ENCODE measurements around the gene SCD. TPM values are rescaled to one million over a fixed set of nuclear protein-coding genes. Genes with fewer than 3 reads are reported as not detected.

SCD gene
- total and polyA plus RNA-seq, 2 donors (not counting 1 experiment from before 2014, with no cell fraction given), result 0.89 to 5.1 TPM

DNA sequence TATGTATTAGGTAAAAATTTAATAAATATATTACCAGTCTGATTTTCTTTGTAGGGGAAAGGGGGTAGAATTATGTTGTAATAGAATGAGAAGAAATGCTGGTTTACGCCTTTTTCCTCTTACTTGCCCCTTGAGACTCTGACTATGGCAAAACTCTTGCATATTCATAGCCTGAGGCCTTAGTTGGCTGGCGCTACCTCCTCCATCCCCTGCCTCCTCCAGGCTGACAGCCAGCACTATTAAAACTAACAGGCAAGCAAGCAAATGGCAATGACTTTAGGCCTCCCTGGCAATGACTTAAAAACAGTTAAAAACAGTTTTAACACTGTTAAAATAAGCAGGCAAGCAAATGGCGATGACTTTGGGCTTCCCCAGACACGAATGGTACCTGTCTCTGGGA is 31.4 kb upstream of the SCD start:
- peaks cover 0 to 37% (median 12%) of the 10 kb centered on the region in 4 experiments for H3K27me3 ChIP-seq (replicated peaks in 1 of 4; ENCODE audit: control extremely low read depth in 1 of 4, control insufficient read depth in 3 of 4, insufficient read depth in 4 of 4, low read length in 3 of 4)
- ChIA-PET POLR2A (no interaction called here), CTCF (no interaction called here)
- H2AFZ ChIP-seq (ENCODE audit: insufficient read depth, low read depth, low read length, poor library complexity, severe bottlenecking), result no peak overlapping the region
- H3K4me1 ChIP-seq (ENCODE audit: control insufficient read depth in 2 of 2, insufficient read depth in 2 of 2, low read length in 2 of 2), result no peaks in the 10 kb centered on the region
- no peaks in the 10 kb centered on the region for H3K9me3 ChIP-seq (ENCODE audit: control extremely low read depth in 1 of 3, control insufficient read depth in 2 of 3, insufficient read depth in 1 of 3, low read length in 2 of 3)
- no peak overlapping the region for H3K27ac Mint-ChIP-seq
- H3K79me2 ChIP-seq (ENCODE audit: control insufficient read depth, insufficient read depth, low read length), result no peaks in the 10 kb centered on the region
- ATAC-seq (ENCODE audit: low read depth), result no peak
- intact Hi-C loops (cut with micrococcal nuclease), result no loop called here
- no peak overlapping the region for H3K4me2 ChIP-seq (replicated peaks; ENCODE audit: low read depth, low read length, poor library complexity, severe bottlenecking)
- DNase-seq, result no peak
- no peak overlapping the region for H3K9ac ChIP-seq (ENCODE audit: low read length)
- no peaks in the 10 kb centered on the region for H4K20me1 ChIP-seq (ENCODE audit: control insufficient read depth, insufficient read depth, low read length, poor library complexity, severe bottlenecking)
- H3K9me3 Mint-ChIP-seq (ENCODE audit: insufficient read depth), result no peaks in the 10 kb centered on the region
- peaks cover 67% of the 10 kb centered on the region for H3K27me3 Mint-ChIP-seq
- WGBS (ENCODE audit: insufficient coverage), result 80% methylated on average over 4 of the region's 4 CpGs
- H3K27ac ChIP-seq (ENCODE audit: low read length in 2 of 2), result no peak overlapping the region
- H3K4me3 ChIP-seq (ENCODE audit: control extremely low read depth in 1 of 5, extremely low read depth in 1 of 5, insufficient read depth in 1 of 5, low read depth in 2 of 5, low read length in 4 of 5), result no peak overlapping the region
- TF ChIP-seq, protein P1, sequence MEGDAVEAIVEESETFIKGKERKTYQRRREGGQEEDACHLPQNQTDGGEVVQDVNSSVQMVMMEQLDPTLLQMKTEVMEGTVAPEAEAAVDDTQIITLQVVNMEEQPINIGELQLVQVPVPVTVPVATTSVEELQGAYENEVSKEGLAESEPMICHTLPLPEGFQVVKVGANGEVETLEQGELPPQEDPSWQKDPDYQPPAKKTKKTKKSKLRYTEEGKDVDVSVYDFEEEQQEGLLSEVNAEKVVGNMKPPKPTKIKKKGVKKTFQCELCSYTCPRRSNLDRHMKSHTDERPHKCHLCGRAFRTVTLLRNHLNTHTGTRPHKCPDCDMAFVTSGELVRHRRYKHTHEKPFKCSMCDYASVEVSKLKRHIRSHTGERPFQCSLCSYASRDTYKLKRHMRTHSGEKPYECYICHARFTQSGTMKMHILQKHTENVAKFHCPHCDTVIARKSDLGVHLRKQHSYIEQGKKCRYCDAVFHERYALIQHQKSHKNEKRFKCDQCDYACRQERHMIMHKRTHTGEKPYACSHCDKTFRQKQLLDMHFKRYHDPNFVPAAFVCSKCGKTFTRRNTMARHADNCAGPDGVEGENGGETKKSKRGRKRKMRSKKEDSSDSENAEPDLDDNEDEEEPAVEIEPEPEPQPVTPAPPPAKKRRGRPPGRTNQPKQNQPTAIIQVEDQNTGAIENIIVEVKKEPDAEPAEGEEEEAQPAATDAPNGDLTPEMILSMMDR (IDR thresholded peaks at IDR 0.05), result no peak
- no peak for TF ChIP-seq EZH2 (IDR thresholded peaks at IDR 0.05; ENCODE audit: borderline replicate concordance, insufficient read depth, low read depth, low read length, poor library complexity, severe bottlenecking)
- no peak overlapping the region for H3K4me3 Mint-ChIP-seq
- H3K36me3 ChIP-seq (replicated peaks in 1 of 2; ENCODE audit: control extremely low read depth in 1 of 2, control insufficient read depth in 1 of 2, extremely low read depth in 1 of 2, insufficient read depth in 2 of 2, low read length in 1 of 2), result no peaks in the 10 kb centered on the region
- no peaks in the 10 kb centered on the region for H3K4me1 Mint-ChIP-seq

DNA sequence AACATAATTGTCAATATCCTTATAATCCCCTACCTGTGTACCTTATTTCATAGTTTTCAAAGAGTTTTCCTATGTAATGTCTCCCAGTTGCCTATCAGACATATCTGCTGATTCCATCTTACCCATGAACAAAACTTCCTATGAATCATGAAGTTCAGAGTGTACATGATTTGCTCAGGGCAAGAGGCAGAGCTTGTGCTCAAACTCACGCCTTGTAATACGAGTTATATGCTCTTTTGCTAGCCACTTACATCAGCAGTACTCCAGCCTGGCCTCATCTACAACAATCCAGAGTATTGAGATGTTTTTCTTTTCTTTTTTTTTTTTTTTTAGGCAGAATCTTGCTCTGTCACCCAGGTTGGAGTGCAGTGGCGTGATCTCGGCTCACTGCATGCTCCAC is 28.8 kb upstream of the SCD start:
- Histone ChIP-seq H4K20me1 (ENCODE audit: control insufficient read depth, insufficient read depth, low read length, poor library complexity, severe bottlenecking) (no peaks in the 10 kb centered on the region), H3K36me3 (replicated peaks in 1 of 2; ENCODE audit: control extremely low read depth in 1 of 2, control insufficient read depth in 1 of 2, extremely low read depth in 1 of 2, insufficient read depth in 2 of 2, low read length in 1 of 2) (no peaks in the 10 kb centered on the region), H2AFZ (ENCODE audit: insufficient read depth, low read depth, low read length, poor library complexity, severe bottlenecking) (no peak overlapping the region), H3K9me3 (ENCODE audit: control extremely low read depth in 1 of 3, control insufficient read depth in 2 of 3, insufficient read depth in 1 of 3, low read length in 2 of 3) (no peaks in the 10 kb centered on the region), H3K4me3 (ENCODE audit: control extremely low read depth in 1 of 5, extremely low read depth in 1 of 5, insufficient read depth in 1 of 5, low read depth in 2 of 5, low read length in 4 of 5) (no peak overlapping the region), H3K79me2 (ENCODE audit: control insufficient read depth, insufficient read depth, low read length) (no peaks in the 10 kb centered on the region), H3K9ac (ENCODE audit: low read length) (no peak overlapping the region), H3K4me1 (ENCODE audit: control insufficient read depth in 2 of 2, insufficient read depth in 2 of 2, low read length in 2 of 2) (no peaks in the 10 kb centered on the region), H3K27ac (ENCODE audit: low read length in 2 of 2) (no peak overlapping the region), H3K4me2 (replicated peaks; ENCODE audit: low read depth, low read length, poor library complexity, severe bottlenecking) (no peak overlapping the region), H3K27me3 (replicated peaks in 1 of 4; ENCODE audit: control extremely low read depth in 1 of 4, control insufficient read depth in 3 of 4, insufficient read depth in 4 of 4, low read length in 3 of 4) (peaks cover 0 to 28% (median 5%) of the 10 kb centered on the region in 4 experiments)
- Mint-ChIP-seq H3K4me1 (no peaks in the 10 kb centered on the region), H3K9me3 (ENCODE audit: insufficient read depth) (no peaks in the 10 kb centered on the region), H3K27me3 (peaks cover 46% of the 10 kb centered on the region), H3K4me3 (no peak overlapping the region), H3K27ac (no peak overlapping the region)
- CTCF ChIA-PET, result no interaction called here
- 100% methylated on average over 1 of the region's 4 CpGs for WGBS (ENCODE audit: insufficient coverage)
- POLR2A ChIA-PET, result no interaction called here
- intact Hi-C loops (cut with micrococcal nuclease), result no loop called here
- TF ChIP-seq, protein P1 (IDR thresholded peaks at IDR 0.05), result no peak
- TF ChIP-seq EZH2 (IDR thresholded peaks at IDR 0.05; ENCODE audit: borderline replicate concordance, insufficient read depth, low read depth, low read length, poor library complexity, severe bottlenecking), result no peak
- ATAC-seq (ENCODE audit: low read depth) (no peak), DNase-seq (no peak)

All from B cell (primary cell).